RCC 7860 (cell line): ENCODE results near the gene CADPS.

ENCODE experiments used
- DNase-seq: peaks from one replicate; pipeline ENCODE4 v3.0.0-alpha.2; 2015; ENCODE audit warnings: low spot score
- FAIRE-seq: peaks from 2 replicates; lab custom pipeline; 2012; peaks lifted over from hg19 to GRCh38; lab: Jason Lieb, UNC

Gene CADPS

DNA sequence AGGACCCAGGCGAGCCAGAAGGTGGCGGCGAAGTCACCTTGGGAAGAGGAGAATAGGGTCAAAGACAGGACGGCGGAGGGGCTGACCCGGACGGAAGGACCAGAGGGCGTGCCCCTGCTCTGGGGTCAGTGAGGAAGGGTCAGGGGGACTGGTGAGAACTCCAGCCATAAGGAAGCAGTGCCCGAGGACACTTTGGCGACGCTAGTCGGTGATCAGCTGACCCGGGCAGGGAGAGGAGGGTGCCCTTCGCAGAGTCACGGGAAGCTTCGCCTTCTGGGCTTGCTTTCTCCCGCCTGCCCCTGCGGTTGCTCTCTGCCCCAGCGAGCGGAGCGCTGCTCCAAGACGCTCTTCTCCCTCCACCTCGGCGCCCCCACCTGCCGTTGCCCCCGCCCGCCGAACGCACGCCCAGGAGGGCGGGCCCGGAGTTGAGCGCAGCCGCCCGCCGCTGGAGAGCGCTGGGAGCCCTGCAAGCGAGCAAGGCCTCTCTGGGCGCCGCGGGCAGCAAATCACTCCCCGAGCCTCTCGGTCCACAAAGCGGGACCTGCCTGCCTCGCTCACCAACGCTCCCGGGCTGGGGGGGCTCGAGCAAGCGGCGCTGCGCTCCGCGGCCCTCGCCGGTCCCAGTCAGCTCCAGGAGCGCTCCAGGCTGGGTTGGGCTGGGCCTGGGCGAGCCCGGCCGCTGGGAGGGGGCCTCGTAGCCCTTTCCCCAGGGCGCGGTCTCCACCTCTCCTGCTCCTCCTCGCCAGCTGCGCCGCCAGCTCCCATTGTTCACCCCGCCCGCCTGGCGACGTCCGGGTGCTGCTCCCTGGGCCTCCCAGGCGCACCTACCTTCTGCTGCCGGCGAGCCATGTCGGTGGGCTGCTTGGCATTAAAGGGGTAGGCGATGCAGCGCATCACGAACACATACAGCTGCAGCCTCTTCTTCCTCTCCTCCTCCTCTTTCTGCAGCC, 1.2 kb downstream of the CADPS start:
- DNase-seq (no peak), FAIRE-seq (no peak)

DNA sequence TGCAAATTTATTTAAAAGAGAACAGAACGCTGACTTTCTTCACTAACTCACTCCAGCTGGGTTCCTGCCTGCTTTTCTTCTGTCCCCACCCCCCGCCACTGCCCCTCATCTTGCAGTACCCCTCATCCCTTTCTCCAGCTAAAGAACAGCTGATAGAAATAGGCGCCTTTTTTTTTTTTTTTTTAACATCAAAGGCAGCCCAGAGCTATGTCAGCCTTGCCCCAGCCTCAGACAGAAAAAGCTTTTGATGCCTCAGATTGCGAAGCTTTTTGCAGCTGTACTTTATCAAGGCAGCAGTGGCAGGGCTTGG, 1.8 kb downstream of the CADPS start:
- no peak for DNase-seq
- FAIRE-seq = no peak

DNA sequence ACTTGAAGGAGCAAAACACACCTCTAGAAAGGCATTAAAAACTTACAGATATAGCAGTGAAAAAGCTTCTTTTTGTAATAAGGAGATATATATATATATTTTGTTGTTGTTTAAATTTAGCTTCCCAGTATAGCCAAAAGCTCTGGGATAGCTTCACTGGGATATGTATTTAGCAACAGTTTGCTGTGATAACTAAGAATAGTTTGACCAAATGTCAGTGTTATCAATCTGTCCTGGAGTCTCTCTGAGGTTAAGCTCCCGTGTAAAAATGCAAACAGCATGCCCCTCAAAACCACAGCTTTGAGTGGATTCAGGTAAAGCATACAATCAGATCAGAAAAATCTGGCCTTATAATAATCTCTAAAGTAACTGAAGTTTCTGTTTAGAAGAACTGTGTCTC, 2.9 kb downstream of the CADPS start:
- FAIRE-seq (no peak), DNase-seq (no peak)

DNA sequence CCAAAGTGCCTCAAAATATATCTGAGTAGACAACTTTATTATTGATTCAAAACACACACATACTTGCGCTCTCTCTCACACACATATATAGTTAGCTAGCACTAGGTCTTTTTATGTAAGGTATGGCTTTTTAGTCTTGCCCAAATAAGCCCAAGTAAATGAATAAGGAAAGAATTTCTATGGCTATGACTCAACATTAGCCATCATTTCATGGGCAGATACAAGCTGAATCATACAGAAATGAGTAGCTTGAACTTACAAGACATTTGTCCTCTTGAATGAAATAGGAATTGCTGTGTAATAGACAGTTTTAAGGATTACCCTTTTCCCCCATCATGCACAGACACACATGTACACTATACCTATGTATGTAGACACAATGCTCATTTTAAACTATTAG, 4.9 kb downstream of the CADPS start:
- peak; percentile 61 for FAIRE-seq
- DNase-seq = peak; percentile 39

DNA sequence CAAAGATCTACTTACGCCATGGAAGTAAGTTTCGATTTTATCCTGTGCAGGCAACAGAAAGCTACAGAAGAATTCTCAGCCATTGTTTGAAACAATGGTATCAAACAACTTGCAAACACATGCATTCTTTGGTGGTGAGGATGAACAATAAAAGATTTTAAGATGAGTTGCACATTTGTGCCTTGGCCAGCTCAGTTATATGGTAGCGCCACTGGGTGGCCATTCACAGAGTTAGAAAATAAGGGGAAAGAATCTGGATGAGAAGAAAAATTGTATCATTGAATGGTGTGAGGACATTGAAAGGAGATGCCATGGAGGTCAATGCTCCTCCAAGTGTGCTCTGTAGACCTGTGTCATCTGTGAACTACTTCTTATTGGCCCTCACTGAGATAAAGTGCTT, 11.6 kb downstream of the CADPS start:
- no peak for FAIRE-seq
- DNase-seq = no peak

DNA sequence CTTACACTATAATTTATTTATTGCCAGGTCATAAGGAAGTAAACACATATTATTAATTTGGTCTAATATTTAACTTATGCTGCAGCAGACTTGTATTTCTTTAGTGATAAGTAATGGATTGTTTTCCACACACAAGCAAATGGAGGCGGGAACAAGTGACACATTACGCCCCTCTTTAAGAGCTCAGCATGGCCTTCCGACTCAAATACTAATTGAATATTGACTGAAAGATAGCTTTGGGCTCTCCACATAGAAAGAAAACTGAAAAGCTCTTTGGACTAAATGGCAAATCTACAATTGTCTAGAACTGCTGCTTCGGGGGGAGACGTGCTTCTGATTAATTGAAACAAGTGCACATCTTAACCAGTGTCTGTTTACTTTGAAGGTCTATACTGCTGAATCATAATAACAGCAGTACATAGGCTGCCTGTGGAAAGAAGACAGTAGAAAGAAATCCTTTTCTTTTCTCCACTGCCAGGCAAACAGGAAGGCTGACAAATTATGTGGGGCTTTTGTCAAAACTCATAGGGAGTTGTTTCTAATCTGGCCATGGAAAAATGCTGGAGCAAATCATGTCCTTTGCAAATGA, 15.9 kb downstream of the CADPS start:
- no peak for DNase-seq
- FAIRE-seq = no peak

DNA sequence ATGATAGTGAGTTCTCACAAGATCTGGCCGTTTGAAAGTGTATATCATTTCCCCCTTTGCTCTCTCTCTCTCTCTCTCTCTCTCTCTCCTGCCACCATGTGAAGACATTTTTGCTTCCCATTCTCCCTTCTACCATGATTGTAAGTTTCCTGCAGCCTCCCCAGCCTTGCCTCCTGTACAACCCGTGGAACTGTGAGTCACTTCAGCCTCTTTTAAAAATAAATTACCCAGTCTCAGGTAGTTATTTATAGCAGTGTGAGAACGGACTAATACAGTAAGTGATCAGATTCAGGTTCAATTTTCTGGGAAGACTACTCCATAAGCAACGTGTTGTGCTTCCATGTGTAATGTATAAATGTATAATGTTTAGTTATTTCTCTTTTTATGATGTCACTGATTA, 29.2 kb downstream of the CADPS start:
- FAIRE-seq (no peak), DNase-seq (no peak)

DNA sequence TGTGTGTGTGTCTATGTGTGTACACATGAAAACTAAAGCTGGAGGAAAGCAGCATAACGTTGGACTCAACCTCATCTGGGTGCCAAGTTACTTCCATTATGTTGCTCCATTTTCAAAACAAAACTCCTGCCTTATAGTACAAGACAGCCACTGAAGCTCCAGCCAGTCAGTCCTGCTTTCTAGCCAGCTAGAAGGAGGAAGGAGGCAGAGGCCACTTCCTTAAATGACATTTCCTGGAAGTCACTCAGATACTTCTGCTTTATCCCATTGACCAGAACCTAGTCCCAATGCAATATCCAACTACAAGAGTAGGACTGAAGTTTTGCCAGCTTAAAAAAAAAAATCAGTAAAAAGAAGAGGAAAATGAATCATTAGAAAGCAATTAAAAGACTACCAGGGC, 31.7 kb downstream of the CADPS start:
- DNase-seq (no peak), FAIRE-seq (no peak)

DNA sequence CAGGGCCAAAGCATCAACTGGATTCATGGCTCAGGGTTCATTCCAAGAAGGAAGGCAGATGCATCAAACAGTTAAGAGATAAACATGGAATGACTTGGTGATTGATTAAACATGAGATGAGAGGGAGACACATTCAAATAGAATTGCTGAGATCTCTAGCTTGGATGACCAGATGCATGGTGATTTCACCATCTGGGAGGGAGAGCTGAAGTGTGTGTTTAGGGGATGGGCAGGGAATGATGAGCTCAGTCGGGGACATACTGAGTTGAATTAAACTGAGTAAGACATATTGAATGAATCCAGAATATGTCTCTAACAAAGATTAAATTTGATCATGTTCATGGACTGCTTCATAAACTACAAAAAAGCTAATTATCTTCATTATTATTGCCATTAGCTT, 35.5 kb downstream of the CADPS start:
- FAIRE-seq (no peak), DNase-seq (no peak)

DNA sequence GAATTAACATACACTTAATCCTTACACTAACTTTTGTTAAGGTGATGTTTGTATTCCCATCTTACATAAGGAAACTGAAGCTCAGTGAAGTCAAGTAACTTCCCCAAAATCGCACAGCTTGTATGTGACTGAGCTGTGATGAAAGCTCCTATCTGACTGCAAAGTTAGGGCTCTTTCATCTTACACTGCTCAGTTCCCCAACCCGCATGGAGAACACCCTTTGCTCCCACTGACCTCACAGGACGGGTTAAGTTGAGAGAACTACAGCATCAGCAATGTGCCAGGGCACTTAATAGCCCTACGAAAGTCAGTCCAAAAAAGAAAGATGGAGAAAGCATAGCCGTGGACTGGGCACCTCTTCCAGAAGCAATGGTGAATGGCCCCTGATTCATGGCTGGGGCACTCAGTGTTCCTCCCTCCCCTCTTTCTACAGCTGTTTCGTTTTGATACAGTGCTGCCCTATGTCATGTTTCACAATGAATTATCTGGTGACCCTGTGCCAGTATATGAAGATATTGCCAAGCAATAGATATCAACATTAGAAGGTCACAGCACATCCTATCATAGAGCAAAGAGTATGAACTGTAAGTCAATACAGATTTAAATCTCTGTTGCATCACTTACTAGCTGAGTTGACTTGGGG, 38.0 kb downstream of the CADPS start:
- FAIRE-seq = no peak
- DNase-seq = no peak

DNA sequence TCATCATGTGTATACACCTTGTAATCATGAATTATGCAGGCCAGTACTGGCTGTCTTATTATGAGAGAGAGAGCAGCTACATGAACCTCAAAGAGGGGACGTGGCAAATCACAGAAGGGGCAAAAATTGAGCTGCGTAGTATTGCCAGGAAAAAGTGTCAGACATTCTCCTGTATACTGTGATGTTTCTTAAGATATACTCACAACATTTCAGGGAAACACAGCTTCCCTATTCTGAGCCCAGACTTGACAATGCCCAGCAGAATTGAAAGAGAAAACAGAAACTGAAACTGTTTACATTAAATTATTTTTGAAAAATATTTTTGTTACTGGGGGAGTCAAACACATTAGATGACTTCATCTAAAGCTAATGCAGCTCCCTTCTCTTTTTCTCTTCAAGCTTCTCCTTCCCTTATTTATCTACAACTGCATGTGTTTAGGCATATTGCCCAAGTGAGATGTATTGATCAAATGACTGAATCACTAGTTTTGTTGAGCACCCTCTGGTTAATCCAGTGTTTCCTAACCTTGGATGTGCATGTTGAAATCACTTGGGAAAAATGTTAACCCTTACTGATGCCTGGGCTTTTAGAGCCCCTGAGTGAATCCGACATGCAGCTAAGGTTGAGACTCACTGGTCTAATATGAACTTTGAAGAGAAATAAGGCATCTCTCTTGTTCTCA, 39.5 kb downstream of the CADPS start:
- FAIRE-seq (no peak), DNase-seq (no peak)

DNA sequence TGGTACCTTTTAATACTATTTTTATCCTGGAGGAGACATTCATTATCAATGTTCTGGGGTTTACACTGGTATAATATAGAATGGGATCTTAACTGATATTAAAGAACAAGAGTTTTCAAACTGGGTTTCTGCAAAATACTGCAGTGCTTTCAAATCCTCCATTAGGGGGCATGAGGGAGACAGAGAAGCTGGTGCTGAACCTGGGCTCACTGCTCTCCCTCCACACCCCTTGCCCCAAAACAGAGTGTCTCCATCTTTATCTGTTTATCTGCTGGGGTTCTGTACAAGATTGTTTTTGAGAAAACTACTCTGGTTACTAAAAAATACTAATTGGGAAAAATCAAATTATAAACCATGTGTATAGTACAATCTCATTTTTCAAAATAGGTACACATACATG, 41.7 kb downstream of the CADPS start:
- DNase-seq (no peak), FAIRE-seq (no peak)

DNA sequence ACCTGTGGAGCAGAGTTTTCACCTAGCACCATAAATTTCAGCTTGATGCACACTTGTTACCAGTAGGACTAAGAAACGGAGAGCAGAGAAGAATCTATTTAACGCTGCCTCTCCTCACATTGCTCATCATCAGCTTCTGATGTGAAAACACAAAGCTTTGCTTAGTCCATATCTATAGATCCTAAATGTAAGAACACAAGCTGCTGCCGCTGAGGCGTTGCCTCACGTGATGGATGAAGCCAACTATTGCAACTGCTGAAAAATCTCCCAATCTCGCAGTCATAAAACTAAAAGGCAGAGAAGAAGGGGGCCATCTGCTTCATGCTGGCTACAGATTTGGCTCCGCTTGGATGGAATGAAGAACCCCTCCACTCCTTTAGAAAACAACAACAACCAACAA, 42.7 kb downstream of the CADPS start:
- DNase-seq (no peak), FAIRE-seq (no peak)

DNA sequence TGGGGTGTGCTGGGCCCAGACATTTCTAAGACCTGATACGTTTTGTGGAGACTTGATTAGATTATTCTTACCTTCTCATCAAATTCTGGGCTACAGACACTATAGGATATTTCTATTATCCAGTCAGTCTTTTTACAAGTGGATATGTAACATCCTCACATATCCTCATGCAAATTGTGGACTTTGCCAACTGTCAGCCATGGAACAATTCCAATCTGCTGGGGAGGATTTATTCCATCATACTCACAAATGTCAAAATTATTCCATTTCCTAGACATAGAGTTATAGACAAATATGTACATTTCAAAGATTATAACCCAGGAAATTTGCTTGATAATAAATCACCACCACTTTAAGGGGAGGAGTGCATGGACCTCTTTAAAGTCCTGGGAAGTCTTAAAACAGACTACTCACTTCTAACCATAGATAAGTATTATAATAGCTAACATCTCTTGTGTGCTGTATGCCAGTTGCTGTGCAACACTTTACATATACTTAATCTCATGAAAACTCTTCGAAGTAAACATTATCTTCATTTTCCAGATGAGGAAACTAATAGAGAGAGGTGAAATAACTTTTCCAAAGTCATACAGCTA, 44.4 kb downstream of the CADPS start:
- FAIRE-seq (no peak), DNase-seq (no peak)

DNA sequence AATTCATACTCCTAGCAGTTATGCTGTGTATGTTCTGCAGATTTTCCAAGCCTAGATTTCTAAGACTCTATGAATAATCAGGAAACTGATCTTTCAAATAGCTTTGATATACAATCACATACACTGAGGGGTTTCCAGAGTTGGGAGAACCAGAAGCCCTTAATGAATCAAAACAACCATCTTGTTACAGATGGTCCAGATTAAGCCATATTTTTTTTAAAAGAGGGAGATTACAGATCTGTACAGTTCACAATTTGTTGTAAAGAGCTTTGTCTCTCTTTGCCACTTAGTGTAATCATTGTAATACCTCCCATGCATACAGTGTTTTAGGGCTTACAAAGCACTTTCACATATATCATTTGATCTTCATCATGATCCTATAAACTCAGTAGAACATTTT, 47.7 kb downstream of the CADPS start:
- no peak for DNase-seq
- no peak for FAIRE-seq

DNA sequence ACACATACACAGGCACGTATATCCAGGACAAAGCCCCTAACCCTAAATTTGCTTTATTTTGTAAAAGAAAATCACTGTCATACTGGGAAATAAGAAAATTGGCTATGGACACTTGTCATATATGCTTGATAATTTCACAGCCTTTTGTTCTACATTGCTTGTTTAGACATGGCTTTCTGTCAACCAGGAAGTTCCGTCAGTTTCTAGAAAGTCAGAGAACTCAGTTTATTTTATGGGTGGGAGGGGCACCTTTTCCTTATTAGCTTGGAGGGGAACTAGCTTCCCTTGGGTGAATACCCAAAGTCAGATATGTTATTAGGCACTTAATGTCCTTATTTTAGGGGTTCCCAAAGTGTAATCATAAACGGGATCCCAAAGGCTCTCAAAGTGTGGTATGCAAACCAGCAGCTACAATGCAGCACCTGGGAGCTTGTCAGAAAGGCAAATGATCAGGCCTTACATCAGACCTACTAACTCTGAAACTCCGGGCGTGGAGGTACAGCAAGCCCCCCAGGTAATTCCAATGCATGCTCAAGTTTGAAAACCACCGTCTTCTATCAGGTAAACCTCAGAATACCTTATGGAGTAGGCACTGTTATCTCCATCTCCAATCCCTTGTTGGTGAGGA, 50.1 kb downstream of the CADPS start:
- FAIRE-seq (no peak), DNase-seq (no peak)

DNA sequence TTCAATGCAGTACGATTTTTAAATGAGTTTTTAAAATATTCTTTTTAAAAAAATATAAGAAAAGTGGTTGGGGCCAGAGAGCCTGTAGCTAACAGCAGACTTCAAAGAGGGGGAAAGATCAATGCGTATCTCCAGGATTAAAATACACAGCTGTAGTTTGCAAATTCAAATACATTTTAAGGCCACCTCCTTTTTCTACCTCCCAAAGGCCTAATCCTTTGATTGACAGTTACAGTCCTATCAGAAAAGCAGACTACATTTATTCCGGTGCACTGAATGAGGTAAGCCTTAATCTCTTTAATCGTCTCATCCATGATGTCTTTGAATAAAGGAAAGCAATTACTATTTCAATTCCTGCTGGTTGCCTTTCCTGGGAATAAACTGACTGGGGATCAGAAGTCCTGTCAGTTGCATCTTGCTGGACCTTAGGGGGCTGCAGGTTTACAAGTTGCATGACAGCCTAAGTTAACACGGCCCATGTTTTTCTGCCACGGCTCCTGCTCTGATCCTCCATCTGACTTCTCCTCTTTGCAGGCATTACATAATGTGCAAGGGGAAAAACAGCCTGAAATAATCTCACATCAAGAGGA, 51.7 kb downstream of the CADPS start:
- DNase-seq = no peak
- FAIRE-seq = no peak

DNA sequence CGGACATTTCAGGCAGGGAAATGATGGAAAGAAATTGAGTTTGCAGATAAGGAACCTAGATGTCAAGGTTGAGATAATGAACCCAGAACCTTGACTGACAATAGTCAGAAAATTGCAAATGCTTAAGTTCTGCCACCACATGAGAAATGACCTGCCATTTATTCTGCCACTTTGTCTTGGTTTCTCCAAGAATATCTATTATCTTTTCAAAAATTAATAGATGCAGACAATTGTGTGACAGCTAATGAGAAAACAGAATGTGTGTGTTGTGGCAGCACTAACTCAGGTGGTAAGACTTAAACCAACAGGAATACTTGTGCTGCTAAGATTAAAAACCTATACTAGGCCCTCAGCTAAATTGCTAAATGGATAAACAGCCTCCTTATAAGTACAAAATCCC, 52.3 kb downstream of the CADPS start:
- DNase-seq (no peak), FAIRE-seq (no peak)

DNA sequence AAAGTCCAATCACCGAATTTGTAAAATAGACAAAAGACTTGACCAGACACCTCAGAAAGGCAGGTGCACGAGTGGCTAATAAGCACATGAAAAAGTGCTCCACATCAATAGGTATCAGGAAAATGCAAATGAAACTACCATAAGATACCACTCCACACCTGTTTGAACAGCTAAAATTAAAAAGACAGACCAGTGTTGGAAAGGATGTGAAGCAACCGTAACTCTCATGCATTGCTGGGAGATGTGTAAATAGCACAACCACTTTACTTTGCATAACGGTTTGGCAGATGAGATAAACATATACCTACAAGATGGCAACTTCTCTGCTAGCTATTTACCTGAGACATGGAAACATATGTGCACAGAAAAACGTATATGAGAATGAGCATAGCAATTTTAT, 56.9 kb downstream of the CADPS start:
- FAIRE-seq (no peak), DNase-seq (no peak)

DNA sequence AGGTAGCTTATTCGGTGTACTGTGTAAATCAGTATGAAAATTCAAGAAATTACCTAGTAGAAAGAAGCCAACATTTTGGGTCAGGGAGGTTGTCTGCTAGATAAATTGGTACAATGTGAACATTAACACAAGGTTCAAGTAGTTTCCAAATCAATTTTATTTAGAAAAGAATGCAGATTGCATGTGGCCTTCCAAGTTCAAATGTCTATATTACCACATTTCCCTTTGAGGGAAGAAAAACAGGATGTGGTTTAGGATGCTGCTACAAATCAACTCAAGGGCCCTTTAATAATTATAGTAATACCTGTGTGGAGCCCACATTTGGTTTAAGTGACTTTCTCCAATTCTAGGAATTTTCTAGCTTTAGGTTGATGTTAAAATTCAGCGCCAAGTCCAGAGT, 57.5 kb downstream of the CADPS start:
- no peak for FAIRE-seq

More for the DNA sequence above, 57.5 kb downstream of the CADPS start:
- DNase-seq = no peak
